H9 (cell line): Measurements from ENCODE around the gene LGALS7. TPM values are rescaled to one million over a fixed set of nuclear protein-coding genes. Genes with fewer than 3 reads are reported as not detected.
"Not testable (repeated sequence)": the region's sequence is repeated elsewhere in the genome, so short reads cannot be mapped to it uniquely, and the experiment has no call there.

ENCODE experiments used
- DNase-seq: peaks from one replicate; pipeline ENCODE4 v3.0.0-alpha.2; 2017
- H2AFZ ChIP-seq: one replicate; pipeline ENCODE4 v1.6.1; 2013; ENCODE audit warnings: mild to moderate bottlenecking, low read length, control low read depth, moderate library complexity
- H2AK5ac ChIP-seq: 2 replicates; pipeline ENCODE4 v1.6.1; 2013; ENCODE audit warnings: low read length, control low read depth, mixed read lengths; ENCODE audit not compliant: insufficient read length
- H2BK120ac ChIP-seq: one replicate; pipeline ENCODE4 v1.6.1; 2013; ENCODE audit warnings: low read depth, mild to moderate bottlenecking, low read length, control low read depth, inconsistent platforms; ENCODE audit not compliant: poor library complexity, severe bottlenecking
- H2BK12ac ChIP-seq: 2 replicates; pipeline ENCODE4 v1.6.1; 2013; ENCODE audit warnings: low read length, control low read depth, mixed read lengths, low read depth; ENCODE audit not compliant: insufficient read length
- H2BK15ac ChIP-seq: 2 replicates; pipeline ENCODE4 v1.6.1; 2013; ENCODE audit warnings: low read depth, low read length, control low read depth
- H2BK20ac ChIP-seq: one replicate; pipeline ENCODE4 v1.6.1; 2013; ENCODE audit warnings: low read depth, mild to moderate bottlenecking, low read length, control low read depth, inconsistent platforms; ENCODE audit not compliant: poor library complexity, severe bottlenecking
- H2BK5ac ChIP-seq: 2 replicates; pipeline ENCODE4 v1.6.1; 2013; ENCODE audit warnings: low read length, control low read depth, mixed read lengths; ENCODE audit not compliant: insufficient read length
- H3K14ac ChIP-seq: 2 replicates; pipeline ENCODE4 v1.6.1; 2013; ENCODE audit warnings: low read length, control low read depth; ENCODE audit not compliant: insufficient read depth
- H3K18ac ChIP-seq: 2 replicates; pipeline ENCODE4 v1.6.1; 2013; ENCODE audit warnings: low read depth, mild to moderate bottlenecking, mixed read lengths, low read length, control low read depth; ENCODE audit not compliant: insufficient read length
- H3K23ac ChIP-seq: 2 replicates; pipeline ENCODE4 v1.6.1; 2013; ENCODE audit warnings: low read length, control low read depth, mixed read lengths, low read depth; ENCODE audit not compliant: insufficient read length
- H3K23me2 ChIP-seq: 2 replicates; pipeline ENCODE4 v1.6.1; 2013; ENCODE audit warnings: low read depth, mild to moderate bottlenecking, mixed read lengths, low read length, control low read depth; ENCODE audit not compliant: insufficient read length, poor library complexity, severe bottlenecking
- H3K27ac ChIP-seq: 2 replicates; pipeline ENCODE4 v1.5.1; 2013; ENCODE audit warnings: low read length, control low read depth, mixed read lengths, low read depth; ENCODE audit not compliant: insufficient read length
- H3K27me3 ChIP-seq: 2 replicates; pipeline ENCODE4 v1.6.1; 2013; ENCODE audit warnings: low read length, control low read depth, inconsistent platforms; ENCODE audit not compliant: insufficient read depth
- H3K4ac ChIP-seq: 2 replicates; pipeline ENCODE4 v1.6.1; 2013; ENCODE audit warnings: low read depth, mild to moderate bottlenecking, control low read depth, inconsistent platforms, low read length, moderate library complexity
- H3K4me1 ChIP-seq: 2 replicates; pipeline ENCODE4 v1.6.1; 2013; ENCODE audit warnings: low read length, control low read depth, inconsistent platforms; ENCODE audit not compliant: insufficient read depth
- H3K4me2 ChIP-seq: 2 replicates; pipeline ENCODE4 v1.6.1; 2013; ENCODE audit warnings: low read length, control low read depth, mixed read lengths; ENCODE audit not compliant: insufficient read length, insufficient read depth
- H3K56ac ChIP-seq: 2 replicates; pipeline ENCODE4 v1.6.1; 2013; ENCODE audit warnings: low read depth, mild to moderate bottlenecking, mixed read lengths, low read length, control low read depth; ENCODE audit not compliant: insufficient read length
- H3K79me1 ChIP-seq: 2 replicates; pipeline ENCODE4 v1.6.1; 2013; ENCODE audit warnings: low read depth, mild to moderate bottlenecking, moderate library complexity, low read length, control low read depth, inconsistent platforms; ENCODE audit not compliant: insufficient read depth, poor library complexity, severe bottlenecking
- H3K79me2 ChIP-seq: 2 replicates; pipeline ENCODE4 v1.6.1; 2013; ENCODE audit warnings: low read length, control low read depth, inconsistent platforms; ENCODE audit not compliant: insufficient read depth
- H3K9ac ChIP-seq: 2 replicates; pipeline ENCODE4 v1.6.1; 2013; ENCODE audit warnings: low read length, control low read depth, mixed read lengths; ENCODE audit not compliant: insufficient read length; ENCODE audit errors: extremely low read depth
- H3K9me3 ChIP-seq: one replicate; pipeline ENCODE4 v1.6.1; 2013; ENCODE audit warnings: low read depth, low read length, inconsistent platforms; ENCODE audit not compliant: control insufficient read depth
- H3T11ph ChIP-seq: one replicate; pipeline ENCODE4 v1.6.1; 2013; ENCODE audit warnings: mild to moderate bottlenecking, low read length, control low read depth, inconsistent platforms
- H4K20me1 ChIP-seq: one replicate; pipeline ENCODE4 v1.6.1; 2013; ENCODE audit not compliant: control insufficient read depth, insufficient read length, insufficient read depth
- H4K5ac ChIP-seq: 2 replicates; pipeline ENCODE4 v1.6.1; 2013; ENCODE audit warnings: low read depth, mild to moderate bottlenecking, mixed read lengths, low read length, control low read depth; ENCODE audit not compliant: insufficient read length
- H4K8ac ChIP-seq: replicated peaks from 2 replicates; pipeline ENCODE4 v1.6.1; 2013; ENCODE audit warnings: low read length, control low read depth, mixed read lengths, low read depth; ENCODE audit not compliant: insufficient read length
- H4K91ac ChIP-seq: 2 replicates; pipeline ENCODE4 v1.6.1; 2013; ENCODE audit warnings: low read depth, mild to moderate bottlenecking, moderate library complexity, mixed read lengths, low read length, control low read depth; ENCODE audit not compliant: insufficient read length
- H3K27ac Mint-ChIP-seq, 3 experiments: 2 replicates in 2 of 3; 3 replicates in 1 of 3; pipeline ENCODE4 v1.8.0; 2020 to 2021; ENCODE audit warnings: mixed read lengths in 3 of 3, mild to moderate bottlenecking in 1 of 3, moderate library complexity in 1 of 3
- H3K27me3 Mint-ChIP-seq: 2 replicates; pipeline ENCODE4 v1.8.0; 2021; ENCODE audit warnings: low read depth, mild to moderate bottlenecking, moderate library complexity, mixed read lengths
- H3K36me3 Mint-ChIP-seq, 3 experiments: 2 replicates in 2 of 3; 3 replicates in 1 of 3; pipeline ENCODE4 v1.8.0; 2020 to 2021; ENCODE audit warnings: low read depth in 3 of 3, mixed read lengths in 3 of 3; ENCODE audit not compliant: insufficient read depth in 1 of 3
- H3K4me1 Mint-ChIP-seq, 2 experiments: 2 replicates each; pipeline ENCODE4 v1.8.0; 2020; ENCODE audit warnings: mixed read lengths in 2 of 2
- H3K4me3 Mint-ChIP-seq, 2 experiments: 2 replicates in 1 of 2; 3 replicates in 1 of 2; pipeline ENCODE4 v1.8.0; 2020 to 2021; ENCODE audit warnings: mild to moderate bottlenecking in 2 of 2, mixed read lengths in 2 of 2, moderate library complexity in 1 of 2
- H3K9me3 Mint-ChIP-seq, 2 experiments: 2 replicates in 1 of 2; 3 replicates in 1 of 2; pipeline ENCODE4 v1.8.0; 2020; ENCODE audit warnings: mild to moderate bottlenecking in 2 of 2, mixed read lengths in 2 of 2, moderate library complexity in 1 of 2
- WGBS: extraction: QIAGEN DNeasy Blood & Tissue Kit; methylation state at CpG from one replicate; pipeline ENCODE4 v1.1.7; 2013; ENCODE audit warnings: missing lambda C conversion rate, low lambda C conversion rate, mixed read lengths; ENCODE audit not compliant: insufficient read length; ENCODE audit errors: extremely low coverage; 5-methylcytosine and 5-hydroxymethylcytosine counted together
- total RNA-seq: library from RNA; stranded (reverse); gene quantifications from 2 replicates; pipeline ENCODE4 v1.2.1, GENCODE V29; 2021

Gene LGALS7
- total RNA-seq, 1 experiment from 2014 or later = not detected

GRCh38 chr19:38760805-38761517, 12.4 kb downstream of the LGALS7 start:
- not testable (repeated sequence) for H4K91ac ChIP-seq, H3K79me1 ChIP-seq, H2AK5ac ChIP-seq, H4K5ac ChIP-seq, H3K4ac ChIP-seq, H3K18ac ChIP-seq, H2BK5ac ChIP-seq, H3K23me2 ChIP-seq, H3K9me3 Mint-ChIP-seq, H3K27ac Mint-ChIP-seq, H2BK20ac ChIP-seq, H3K4me3 Mint-ChIP-seq, H3K9me3 ChIP-seq, H2BK120ac ChIP-seq, H3K4me1 ChIP-seq, H3K36me3 Mint-ChIP-seq, H3K4me1 Mint-ChIP-seq, H2BK15ac ChIP-seq, H3K4me2 ChIP-seq, H3K14ac ChIP-seq, H3T11ph ChIP-seq, H4K20me1 ChIP-seq, DNase-seq, H2AFZ ChIP-seq, H3K9ac ChIP-seq, H3K23ac ChIP-seq, H4K8ac ChIP-seq, H2BK12ac ChIP-seq, H3K27me3 Mint-ChIP-seq, H3K79me2 ChIP-seq, H3K27me3 ChIP-seq, H3K56ac ChIP-seq, H3K27ac ChIP-seq
- WGBS = no CpG with 5 or more reads among the region's 6 CpGs
